Ovary (tissue), 3 donors: ENCODE measurements around the gene PALLD.

ENCODE experiments used
- EP300 ChIP-seq: sonication (generic); formaldehyde crosslinking; IDR thresholded peaks from one replicate; pipeline ENCODE4 v1.6.1; 2017; ENCODE audit warnings: antibody characterized with exemption
- POLR2A ChIP-seq: fragments of 450-650 bp; IDR thresholded peaks from one replicate; pipeline ENCODE4 v1.6.1; 2017; ENCODE audit warnings: antibody characterized with exemption, mild to moderate bottlenecking, moderate library complexity
- TF ChIP-seq, protein P1 (sequence below), 3 donors: fragments of 450-650 bp in 2 of 3; fragments of 200-600 bp in 1 of 3; IDR thresholded peaks; one replicate each; pipeline versions ENCODE4 v1.5.1 to v1.8.0; 2016 to 2022; ENCODE audit warnings: antibody characterized with exemption in 3 of 3, mild to moderate bottlenecking in 1 of 3
- donor health status: DM: no; HTN: no; CAD: no.

DNA sequence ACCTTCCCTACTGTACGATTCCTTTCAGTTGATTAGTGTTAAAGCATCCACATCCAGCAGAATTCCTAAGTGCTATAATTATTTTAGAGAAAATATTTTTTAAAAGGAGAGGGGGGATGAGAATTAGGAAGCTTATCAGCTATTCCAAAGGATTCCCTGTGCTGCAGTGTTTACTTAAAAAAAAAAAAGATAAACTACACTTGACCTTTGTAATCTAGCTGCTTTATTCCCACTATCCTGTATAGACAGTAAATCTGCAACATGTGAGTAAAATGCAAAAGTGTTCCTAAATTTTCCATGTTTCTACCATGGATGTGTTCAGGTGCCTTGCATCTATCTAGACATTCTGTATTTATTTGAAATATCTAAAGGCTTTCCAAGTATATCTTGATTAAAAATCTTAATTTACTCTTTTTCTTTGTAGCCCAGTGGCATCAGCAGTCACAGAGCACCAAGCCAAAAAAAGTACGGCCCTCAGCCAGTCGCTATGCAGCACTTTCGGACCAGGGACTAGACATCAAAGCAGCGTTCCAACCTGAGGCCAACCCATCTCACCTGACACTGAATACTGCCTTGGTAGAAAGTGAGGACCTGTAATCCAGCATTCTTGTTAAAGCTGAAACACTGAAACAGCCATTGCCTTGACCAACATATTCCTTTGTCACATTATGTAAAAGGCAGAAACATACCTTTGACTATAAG is 429.1 kb downstream of the PALLD start:
- TF ChIP-seq, protein P1, sequence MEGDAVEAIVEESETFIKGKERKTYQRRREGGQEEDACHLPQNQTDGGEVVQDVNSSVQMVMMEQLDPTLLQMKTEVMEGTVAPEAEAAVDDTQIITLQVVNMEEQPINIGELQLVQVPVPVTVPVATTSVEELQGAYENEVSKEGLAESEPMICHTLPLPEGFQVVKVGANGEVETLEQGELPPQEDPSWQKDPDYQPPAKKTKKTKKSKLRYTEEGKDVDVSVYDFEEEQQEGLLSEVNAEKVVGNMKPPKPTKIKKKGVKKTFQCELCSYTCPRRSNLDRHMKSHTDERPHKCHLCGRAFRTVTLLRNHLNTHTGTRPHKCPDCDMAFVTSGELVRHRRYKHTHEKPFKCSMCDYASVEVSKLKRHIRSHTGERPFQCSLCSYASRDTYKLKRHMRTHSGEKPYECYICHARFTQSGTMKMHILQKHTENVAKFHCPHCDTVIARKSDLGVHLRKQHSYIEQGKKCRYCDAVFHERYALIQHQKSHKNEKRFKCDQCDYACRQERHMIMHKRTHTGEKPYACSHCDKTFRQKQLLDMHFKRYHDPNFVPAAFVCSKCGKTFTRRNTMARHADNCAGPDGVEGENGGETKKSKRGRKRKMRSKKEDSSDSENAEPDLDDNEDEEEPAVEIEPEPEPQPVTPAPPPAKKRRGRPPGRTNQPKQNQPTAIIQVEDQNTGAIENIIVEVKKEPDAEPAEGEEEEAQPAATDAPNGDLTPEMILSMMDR (IDR thresholded peaks at IDR 0.05): no peak
- no peak for TF ChIP-seq POLR2A
- no peak for TF ChIP-seq EP300
